Measurements from ENCODE around the gene SYNGAP1. TPM values are rescaled to one million over a fixed set of nuclear protein-coding genes. Genes with fewer than 3 reads are reported as not detected.

SYNGAP1 gene
- total RNA-seq, 1 donor from 2014 or later = 36.1 TPM

- peak overlapping the region; percentile 1 for H3K4me3 Mint-ChIP-seq (ENCODE audit: unreplicated experiment)
- Histone ChIP-seq H3K4me2 (ENCODE audit: low read length) (no peak overlapping the region), H3K27ac (ENCODE audit: low read depth, low read length) (no peak overlapping the region), H3K9me3 (ENCODE audit: insufficient read depth, low read depth, low read length) (no peaks in the 10 kb centered on the region), H3K79me2 (ENCODE audit: insufficient read depth, low read length) (peaks cover 37% of the 10 kb centered on the region), H3K9ac (ENCODE audit: low read length) (no peak overlapping the region), H3K4me3 (ENCODE audit: insufficient read depth, low read depth, low read length) (no peak overlapping the region), H3K4me1 (ENCODE audit: insufficient read depth, low read length) (peaks cover 47% of the 10 kb centered on the region), H3K27me3 (ENCODE audit: insufficient read depth, low read length) (no peaks in the 10 kb centered on the region), H2AFZ (ENCODE audit: low read depth, low read length) (no peak overlapping the region), H3K36me3 (ENCODE audit: insufficient read depth, low read length) (peaks cover 12% of the 10 kb centered on the region), H4K20me1 (ENCODE audit: insufficient read depth, low read length) (peaks cover 63% of the 10 kb centered on the region)
- DNase-seq (ENCODE audit: low read depth) = no peak
- H3K27me3 Mint-ChIP-seq (ENCODE audit: low read depth, unreplicated experiment) = no peaks in the 10 kb centered on the region
- H3K4me1 Mint-ChIP-seq (ENCODE audit: low read depth, unreplicated experiment) = peaks cover 59% of the 10 kb centered on the region
- H3K27ac Mint-ChIP-seq (ENCODE audit: unreplicated experiment) = no peak overlapping the region
- H3K9me3 Mint-ChIP-seq (ENCODE audit: unreplicated experiment) = no peaks in the 10 kb centered on the region
- no peak for FAIRE-seq
- H3K36me3 Mint-ChIP-seq (ENCODE audit: low read depth, unreplicated experiment) = peaks cover 16% of the 10 kb centered on the region
- TF ChIP-seq EZH2 (IDR thresholded peaks at IDR 0.05; ENCODE audit: insufficient read depth, low read length) = no peak
- TF ChIP-seq, protein P1, sequence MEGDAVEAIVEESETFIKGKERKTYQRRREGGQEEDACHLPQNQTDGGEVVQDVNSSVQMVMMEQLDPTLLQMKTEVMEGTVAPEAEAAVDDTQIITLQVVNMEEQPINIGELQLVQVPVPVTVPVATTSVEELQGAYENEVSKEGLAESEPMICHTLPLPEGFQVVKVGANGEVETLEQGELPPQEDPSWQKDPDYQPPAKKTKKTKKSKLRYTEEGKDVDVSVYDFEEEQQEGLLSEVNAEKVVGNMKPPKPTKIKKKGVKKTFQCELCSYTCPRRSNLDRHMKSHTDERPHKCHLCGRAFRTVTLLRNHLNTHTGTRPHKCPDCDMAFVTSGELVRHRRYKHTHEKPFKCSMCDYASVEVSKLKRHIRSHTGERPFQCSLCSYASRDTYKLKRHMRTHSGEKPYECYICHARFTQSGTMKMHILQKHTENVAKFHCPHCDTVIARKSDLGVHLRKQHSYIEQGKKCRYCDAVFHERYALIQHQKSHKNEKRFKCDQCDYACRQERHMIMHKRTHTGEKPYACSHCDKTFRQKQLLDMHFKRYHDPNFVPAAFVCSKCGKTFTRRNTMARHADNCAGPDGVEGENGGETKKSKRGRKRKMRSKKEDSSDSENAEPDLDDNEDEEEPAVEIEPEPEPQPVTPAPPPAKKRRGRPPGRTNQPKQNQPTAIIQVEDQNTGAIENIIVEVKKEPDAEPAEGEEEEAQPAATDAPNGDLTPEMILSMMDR (IDR thresholded peaks at IDR 0.05; ENCODE audit: insufficient read depth, low read depth, low read length) = no peak
Observed at GRCh38 chr6:33431880-33432541, 12.1 kb downstream of the SYNGAP1 start.

DNA sequence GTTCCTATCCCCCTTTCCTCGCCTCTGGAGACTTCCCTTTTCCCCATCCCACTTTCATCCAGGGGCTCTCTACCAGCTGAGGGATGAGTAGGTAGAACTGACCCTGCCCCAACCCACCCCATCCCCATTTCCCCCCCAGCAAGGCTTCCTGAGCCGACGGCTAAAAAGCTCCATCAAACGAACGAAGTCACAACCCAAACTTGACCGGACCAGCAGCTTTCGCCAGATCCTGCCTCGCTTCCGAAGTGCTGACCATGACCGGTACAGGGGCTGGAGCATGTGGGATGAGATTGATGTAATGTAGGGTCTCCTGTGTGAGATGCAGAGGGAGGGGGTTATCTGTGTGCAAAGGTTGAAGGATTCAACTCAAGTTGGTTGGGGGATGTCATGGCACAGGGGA is 12.7 kb downstream of the SYNGAP1 start:
- no peak for TF ChIP-seq EZH2 (IDR thresholded peaks at IDR 0.05; ENCODE audit: insufficient read depth, low read length)
- TF ChIP-seq, protein P1 (IDR thresholded peaks at IDR 0.05; ENCODE audit: insufficient read depth, low read depth, low read length) = no peak
- peaks cover 19% of the 10 kb centered on the region for H3K36me3 Mint-ChIP-seq (ENCODE audit: low read depth, unreplicated experiment)
- peak overlapping the region; percentile 70 for H3K4me3 Mint-ChIP-seq (ENCODE audit: unreplicated experiment)
- Histone ChIP-seq H3K9me3 (ENCODE audit: insufficient read depth, low read depth, low read length) (no peaks in the 10 kb centered on the region), H3K4me3 (ENCODE audit: insufficient read depth, low read depth, low read length) (no peak overlapping the region), H3K79me2 (ENCODE audit: insufficient read depth, low read length) (peaks cover 32% of the 10 kb centered on the region), H3K4me1 (ENCODE audit: insufficient read depth, low read length) (peaks cover 42% of the 10 kb centered on the region), H2AFZ (ENCODE audit: low read depth, low read length) (no peak overlapping the region), H3K36me3 (ENCODE audit: insufficient read depth, low read length) (peaks cover 16% of the 10 kb centered on the region), H3K27ac (ENCODE audit: low read depth, low read length) (no peak overlapping the region), H3K4me2 (ENCODE audit: low read length) (peak overlapping the region; percentile 50), H4K20me1 (ENCODE audit: insufficient read depth, low read length) (peaks cover 58% of the 10 kb centered on the region), H3K27me3 (ENCODE audit: insufficient read depth, low read length) (no peaks in the 10 kb centered on the region), H3K9ac (ENCODE audit: low read length) (no peak overlapping the region)
- peak overlapping the region; percentile 67 for H3K27ac Mint-ChIP-seq (ENCODE audit: unreplicated experiment)
- peaks cover 54% of the 10 kb centered on the region for H3K4me1 Mint-ChIP-seq (ENCODE audit: low read depth, unreplicated experiment)
- H3K9me3 Mint-ChIP-seq (ENCODE audit: unreplicated experiment) = no peaks in the 10 kb centered on the region
- DNase-seq (ENCODE audit: low read depth) (no peak), FAIRE-seq (no peak)
- H3K27me3 Mint-ChIP-seq (ENCODE audit: low read depth, unreplicated experiment) = no peaks in the 10 kb centered on the region

- peak overlapping the region; percentile 70 for H3K4me3 Mint-ChIP-seq (ENCODE audit: unreplicated experiment)
- Histone ChIP-seq H3K4me3 (ENCODE audit: insufficient read depth, low read depth, low read length) (no peak overlapping the region), H3K27me3 (ENCODE audit: insufficient read depth, low read length) (no peaks in the 10 kb centered on the region), H3K79me2 (ENCODE audit: insufficient read depth, low read length) (peaks cover 31% of the 10 kb centered on the region), H2AFZ (ENCODE audit: low read depth, low read length) (no peak overlapping the region), H3K9me3 (ENCODE audit: insufficient read depth, low read depth, low read length) (no peaks in the 10 kb centered on the region), H3K4me1 (ENCODE audit: insufficient read depth, low read length) (peaks cover 41% of the 10 kb centered on the region), H4K20me1 (ENCODE audit: insufficient read depth, low read length) (peaks cover 58% of the 10 kb centered on the region), H3K36me3 (ENCODE audit: insufficient read depth, low read length) (peaks cover 19% of the 10 kb centered on the region), H3K4me2 (ENCODE audit: low read length) (peak overlapping the region; percentile 50), H3K9ac (ENCODE audit: low read length) (peak overlapping the region; percentile 40), H3K27ac (ENCODE audit: low read depth, low read length) (no peak overlapping the region)
- TF ChIP-seq EZH2 (IDR thresholded peaks at IDR 0.05; ENCODE audit: insufficient read depth, low read length) = no peak
- TF ChIP-seq, protein P1 (IDR thresholded peaks at IDR 0.05; ENCODE audit: insufficient read depth, low read depth, low read length) = no peak
- peak overlapping the region; percentile 67 for H3K27ac Mint-ChIP-seq (ENCODE audit: unreplicated experiment)
- H3K9me3 Mint-ChIP-seq (ENCODE audit: unreplicated experiment) = no peaks in the 10 kb centered on the region
- no peaks in the 10 kb centered on the region for H3K27me3 Mint-ChIP-seq (ENCODE audit: low read depth, unreplicated experiment)
- H3K36me3 Mint-ChIP-seq (ENCODE audit: low read depth, unreplicated experiment) = peaks cover 19% of the 10 kb centered on the region
- DNase-seq (ENCODE audit: low read depth) (no peak), FAIRE-seq (no peak)
- peaks cover 54% of the 10 kb centered on the region for H3K4me1 Mint-ChIP-seq (ENCODE audit: low read depth, unreplicated experiment)
Observed at GRCh38 chr6:33433001-33433543, 13.2 kb downstream of the SYNGAP1 start.
